Thyroid gland (tissue), 4 donors: ENCODE measurements around the gene CLEC12A.

Experiments used
- POLR2A ChIP-seq, 2 donors: fragments of 450-650 bp; IDR thresholded peaks; one replicate each; pipeline ENCODE4 v1.6.1; 2017; ENCODE audit warnings: antibody characterized with exemption in 2 of 2, mild to moderate bottlenecking in 2 of 2, moderate library complexity in 1 of 2
- TF ChIP-seq, protein P1 (sequence below), 6 experiments: fragments of 200-600 bp in 3 of 6; fragments of 450-650 bp in 3 of 6; sonication (generic) in 3 of 6; IDR thresholded peaks; one replicate each; pipeline ENCODE4 v1.5.1; 2016 to 2019; ENCODE audit warnings: antibody characterized with exemption in 6 of 6, mild to moderate bottlenecking in 2 of 6, inconsistent platforms in 1 of 6, moderate library complexity in 1 of 6

GRCh38 chr12:10001171-10001776 is 30.1 kb downstream of the CLEC12A start:
- no peak for TF ChIP-seq POLR2A (IDR thresholded peaks at IDR 0.05)
- TF ChIP-seq, protein P1, sequence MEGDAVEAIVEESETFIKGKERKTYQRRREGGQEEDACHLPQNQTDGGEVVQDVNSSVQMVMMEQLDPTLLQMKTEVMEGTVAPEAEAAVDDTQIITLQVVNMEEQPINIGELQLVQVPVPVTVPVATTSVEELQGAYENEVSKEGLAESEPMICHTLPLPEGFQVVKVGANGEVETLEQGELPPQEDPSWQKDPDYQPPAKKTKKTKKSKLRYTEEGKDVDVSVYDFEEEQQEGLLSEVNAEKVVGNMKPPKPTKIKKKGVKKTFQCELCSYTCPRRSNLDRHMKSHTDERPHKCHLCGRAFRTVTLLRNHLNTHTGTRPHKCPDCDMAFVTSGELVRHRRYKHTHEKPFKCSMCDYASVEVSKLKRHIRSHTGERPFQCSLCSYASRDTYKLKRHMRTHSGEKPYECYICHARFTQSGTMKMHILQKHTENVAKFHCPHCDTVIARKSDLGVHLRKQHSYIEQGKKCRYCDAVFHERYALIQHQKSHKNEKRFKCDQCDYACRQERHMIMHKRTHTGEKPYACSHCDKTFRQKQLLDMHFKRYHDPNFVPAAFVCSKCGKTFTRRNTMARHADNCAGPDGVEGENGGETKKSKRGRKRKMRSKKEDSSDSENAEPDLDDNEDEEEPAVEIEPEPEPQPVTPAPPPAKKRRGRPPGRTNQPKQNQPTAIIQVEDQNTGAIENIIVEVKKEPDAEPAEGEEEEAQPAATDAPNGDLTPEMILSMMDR (IDR thresholded peaks at IDR 0.05) = no peak
